SK-N-MC (cell line): ENCODE measurements around the gene APLF.

ENCODE experiments used
- EZH2 ChIP-seq: fragments of 200-600 bp; sonication (generic); IDR thresholded peaks from one replicate; pipeline ENCODE4 v1.6.1; 2017; ENCODE audit warnings: antibody characterized with exemption
- FOXP2 ChIP-seq: optimal IDR thresholded peaks from 2 replicates; pipeline ENCODE3; 2011; ENCODE audit warnings: mild to moderate bottlenecking, moderate library complexity; ENCODE audit not compliant: insufficient read depth; ENCODE audit errors: extremely low read length, control extremely low read depth
- POLR2AphosphoS5 ChIP-seq: IDR thresholded peaks from 2 replicates; pipeline ENCODE4 v1.6.1; 2012; ENCODE audit warnings: mild to moderate bottlenecking, low read depth, low read length, borderline replicate concordance

DNA sequence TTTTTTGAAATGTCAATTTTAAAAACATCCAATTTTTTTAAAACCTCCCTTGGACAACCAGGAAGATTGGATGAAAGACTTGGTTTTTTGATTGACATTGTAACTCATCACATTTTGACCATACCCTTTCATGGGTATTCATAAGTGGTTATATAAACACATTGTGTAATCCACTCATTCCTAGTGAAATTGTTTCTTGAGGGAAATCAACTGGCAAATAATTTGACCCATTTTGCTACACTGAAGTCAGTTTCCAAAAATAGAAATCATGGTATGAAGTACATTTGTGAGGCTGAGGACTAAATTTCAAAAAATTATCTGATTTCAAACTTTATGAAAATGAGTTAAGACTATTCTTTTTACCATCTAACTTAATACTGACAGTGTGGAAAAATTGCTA is 31.8 kb upstream of the APLF start:
- TF ChIP-seq EZH2 (no peak), POLR2AphosphoS5 (no peak), FOXP2 (no peak)
